HG03039 (cell line): ENCODE data around the gene HIPK4.
"Not testable (repeated sequence)": the region's sequence is repeated elsewhere in the genome, so short reads cannot be mapped to it uniquely, and the experiment has no call there.

Experiments used
- ATAC-seq: cut with Tn5 transposase; IDR thresholded peaks from one replicate; pipeline ENCODE4 v1.9.1; 2021; ENCODE audit warnings: mild to moderate bottlenecking, moderate library complexity; ENCODE audit not compliant: unreplicated experiment

Gene HIPK4, protein sequence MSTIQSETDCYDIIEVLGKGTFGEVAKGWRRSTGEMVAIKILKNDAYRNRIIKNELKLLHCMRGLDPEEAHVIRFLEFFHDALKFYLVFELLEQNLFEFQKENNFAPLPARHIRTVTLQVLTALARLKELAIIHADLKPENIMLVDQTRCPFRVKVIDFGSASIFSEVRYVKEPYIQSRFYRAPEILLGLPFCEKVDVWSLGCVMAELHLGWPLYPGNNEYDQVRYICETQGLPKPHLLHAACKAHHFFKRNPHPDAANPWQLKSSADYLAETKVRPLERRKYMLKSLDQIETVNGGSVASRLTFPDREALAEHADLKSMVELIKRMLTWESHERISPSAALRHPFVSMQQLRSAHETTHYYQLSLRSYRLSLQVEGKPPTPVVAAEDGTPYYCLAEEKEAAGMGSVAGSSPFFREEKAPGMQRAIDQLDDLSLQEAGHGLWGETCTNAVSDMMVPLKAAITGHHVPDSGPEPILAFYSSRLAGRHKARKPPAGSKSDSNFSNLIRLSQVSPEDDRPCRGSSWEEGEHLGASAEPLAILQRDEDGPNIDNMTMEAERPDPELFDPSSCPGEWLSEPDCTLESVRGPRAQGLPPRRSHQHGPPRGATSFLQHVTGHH

DNA sequence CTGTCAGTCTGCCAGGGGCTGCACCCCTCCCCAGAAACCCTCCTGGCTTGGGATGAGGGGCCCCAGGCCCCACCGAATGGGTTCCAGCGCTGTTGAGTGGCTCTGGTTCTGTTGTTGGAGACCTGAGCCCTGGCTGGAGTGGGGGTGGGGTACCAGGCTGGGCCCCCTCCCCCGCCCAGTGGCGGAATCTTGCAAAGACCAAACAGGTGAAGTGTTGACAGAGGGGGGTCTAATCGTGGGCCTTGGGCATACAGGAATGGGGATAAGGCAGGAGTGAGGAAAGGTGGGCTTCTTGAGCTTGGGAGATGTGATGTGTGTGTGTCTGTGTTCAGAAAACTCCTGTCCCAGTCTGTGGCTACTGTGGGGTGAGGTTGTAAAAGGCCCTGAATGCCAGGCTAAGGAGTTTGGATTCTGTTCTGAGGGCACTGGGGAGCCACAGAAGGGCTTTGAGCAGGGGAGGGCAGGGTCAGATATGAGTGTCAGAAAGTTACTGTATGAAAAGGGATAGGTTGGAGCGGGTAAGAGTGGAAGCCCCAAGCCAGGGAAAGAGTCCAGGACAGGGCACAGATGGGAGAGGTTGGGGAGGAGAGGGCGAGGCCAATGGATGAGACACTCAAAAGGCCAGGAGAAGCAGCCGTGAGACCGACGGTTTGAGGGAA, at the start of gene HIPK4:
TSS of gene HIPK4 (minus strand) at position 98 of the 659 bp plus-strand sequence. CDS start 279 bp downstream, outside the sequence.
- ATAC-seq = no peak

DNA sequence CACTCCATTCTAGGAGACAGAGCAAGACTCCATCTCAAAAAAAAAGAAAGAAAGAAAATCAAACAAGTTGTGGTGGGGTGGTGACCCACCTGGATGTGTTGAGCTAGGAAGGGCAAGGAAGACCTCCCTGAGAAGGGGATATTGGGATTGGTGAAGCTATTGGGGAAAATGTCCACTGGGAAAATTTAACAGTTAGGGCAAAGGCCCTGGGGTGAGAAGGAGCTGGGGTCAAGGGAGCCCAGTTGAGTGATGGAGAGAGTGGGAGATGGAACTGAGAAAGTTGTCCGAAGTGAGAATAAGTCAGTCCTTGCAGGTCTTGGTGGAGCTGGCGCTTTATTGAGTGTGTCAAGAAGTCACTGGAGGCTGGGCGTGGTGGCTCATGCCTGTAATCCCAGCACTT, 48.3 kb upstream of the HIPK4 start:
- no peak for ATAC-seq

DNA sequence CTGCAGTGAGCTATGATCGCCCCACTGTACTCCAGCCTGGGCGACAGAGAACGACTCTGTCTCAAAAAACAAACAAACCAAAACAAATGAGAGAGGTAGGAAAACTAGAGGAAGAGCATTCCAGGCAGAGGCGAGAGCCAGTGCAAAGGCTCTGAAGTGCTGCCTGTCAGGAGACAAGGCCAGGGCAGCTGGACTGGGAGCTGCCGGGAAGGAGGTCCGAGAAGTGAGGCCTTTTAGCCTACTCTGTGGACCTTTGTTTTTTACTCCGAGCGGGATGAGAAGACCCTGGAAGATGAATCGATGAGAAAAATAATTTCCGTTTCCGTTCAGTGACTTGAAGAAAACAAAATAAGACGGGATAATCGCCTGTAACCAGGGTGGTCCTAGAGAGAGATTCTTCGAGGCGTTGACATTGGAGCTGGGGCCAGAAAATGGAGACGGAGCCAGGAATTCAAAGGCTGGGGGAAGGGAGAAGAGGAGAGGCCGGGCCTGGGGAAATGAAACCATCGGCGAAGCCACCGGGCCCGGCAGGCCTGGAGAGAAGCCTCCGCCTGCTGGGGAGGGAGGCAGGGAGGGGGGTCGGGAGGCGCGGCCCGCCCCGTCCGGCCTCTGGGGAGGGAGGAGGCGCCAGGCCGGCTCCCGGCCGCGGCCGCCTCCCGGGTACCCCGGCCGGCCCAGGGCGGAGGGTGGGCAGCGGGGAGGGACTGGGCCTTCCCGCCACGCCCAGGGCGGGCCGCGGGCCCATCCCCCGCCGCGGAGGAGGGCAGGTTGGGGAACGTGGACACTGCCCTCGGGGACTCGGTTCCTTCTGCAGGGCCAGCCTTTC, 43.6 kb upstream of the HIPK4 start:
- ATAC-seq = no peak

DNA sequence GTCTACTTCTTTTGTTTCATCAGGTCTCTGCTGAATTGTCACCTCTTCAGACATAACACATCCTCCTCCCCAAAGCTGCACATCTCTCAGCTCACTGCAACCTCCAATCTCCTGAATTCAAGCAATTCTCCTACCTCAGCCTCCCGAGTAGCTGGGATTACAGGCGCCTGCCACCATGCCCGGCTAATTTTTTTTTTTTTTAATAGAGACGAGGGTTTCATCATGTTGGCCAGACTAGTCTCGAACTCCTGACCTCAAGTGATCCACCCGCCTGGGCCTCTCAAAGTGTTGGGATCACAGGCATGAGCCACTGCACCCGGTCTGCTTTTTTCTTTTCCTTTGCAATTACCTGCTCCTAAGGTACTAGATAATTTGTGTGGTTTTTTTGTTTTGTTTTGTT, 42.8 kb upstream of the HIPK4 start:
- not testable (repeated sequence) for ATAC-seq

DNA sequence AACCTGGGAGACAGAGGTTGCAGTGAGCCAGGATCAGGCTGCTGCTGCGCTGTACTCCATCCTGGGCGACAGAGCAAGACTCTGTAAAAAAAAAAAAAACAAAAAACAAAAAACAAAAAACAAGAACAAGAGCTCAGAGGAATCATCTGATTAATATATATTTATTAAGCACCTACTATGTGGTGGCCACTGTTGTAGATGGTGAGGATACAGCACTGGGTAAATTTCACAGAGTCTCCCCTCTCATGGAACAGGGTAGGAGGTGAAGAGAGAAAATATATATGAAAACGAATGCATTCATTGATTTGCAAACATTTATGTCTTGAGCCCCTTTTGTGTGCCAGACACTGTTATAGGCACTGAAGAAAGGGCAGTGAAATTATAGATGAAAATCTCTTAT, 41.7 kb upstream of the HIPK4 start:
- no peak for ATAC-seq

DNA sequence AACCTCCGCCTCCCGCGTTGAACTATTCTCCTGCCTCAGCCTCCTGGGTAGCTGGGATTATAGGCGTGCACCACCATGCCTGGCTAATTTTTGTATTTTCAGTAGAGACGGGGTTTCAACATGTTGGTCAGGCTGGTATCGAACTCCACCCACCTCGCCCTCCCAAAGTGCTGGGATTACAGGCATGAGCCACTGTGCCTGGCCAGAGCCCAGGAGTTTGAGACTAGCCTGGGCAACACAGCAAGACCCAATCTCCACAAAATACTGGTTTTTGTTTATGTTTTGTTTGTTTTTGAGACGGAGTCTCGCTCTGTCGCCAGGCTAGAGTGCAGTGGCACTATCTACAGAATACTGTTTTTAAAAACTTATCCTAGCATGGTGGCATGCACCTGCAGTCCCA, 40.3 kb upstream of the HIPK4 start:
- not testable (repeated sequence) for ATAC-seq

DNA sequence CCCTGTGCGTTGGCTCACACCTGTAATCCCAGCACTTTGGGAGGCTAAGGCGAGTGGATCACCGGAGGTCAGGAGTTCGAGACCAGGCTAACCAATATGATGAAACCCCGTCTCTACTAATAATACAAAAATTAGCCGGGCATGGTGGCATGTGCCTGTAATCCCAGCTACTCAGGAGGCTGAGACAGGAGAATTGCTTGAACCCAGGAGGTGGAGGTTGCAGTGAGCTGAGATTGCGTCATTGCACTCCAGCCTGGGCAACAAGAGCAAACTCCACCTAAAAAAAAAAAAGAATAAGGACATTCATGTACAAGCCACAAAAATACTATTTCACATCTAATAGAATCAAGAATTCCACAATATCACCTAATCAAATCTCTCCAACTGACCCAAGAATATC, 38.2 kb upstream of the HIPK4 start:
- not testable (repeated sequence) for ATAC-seq

DNA sequence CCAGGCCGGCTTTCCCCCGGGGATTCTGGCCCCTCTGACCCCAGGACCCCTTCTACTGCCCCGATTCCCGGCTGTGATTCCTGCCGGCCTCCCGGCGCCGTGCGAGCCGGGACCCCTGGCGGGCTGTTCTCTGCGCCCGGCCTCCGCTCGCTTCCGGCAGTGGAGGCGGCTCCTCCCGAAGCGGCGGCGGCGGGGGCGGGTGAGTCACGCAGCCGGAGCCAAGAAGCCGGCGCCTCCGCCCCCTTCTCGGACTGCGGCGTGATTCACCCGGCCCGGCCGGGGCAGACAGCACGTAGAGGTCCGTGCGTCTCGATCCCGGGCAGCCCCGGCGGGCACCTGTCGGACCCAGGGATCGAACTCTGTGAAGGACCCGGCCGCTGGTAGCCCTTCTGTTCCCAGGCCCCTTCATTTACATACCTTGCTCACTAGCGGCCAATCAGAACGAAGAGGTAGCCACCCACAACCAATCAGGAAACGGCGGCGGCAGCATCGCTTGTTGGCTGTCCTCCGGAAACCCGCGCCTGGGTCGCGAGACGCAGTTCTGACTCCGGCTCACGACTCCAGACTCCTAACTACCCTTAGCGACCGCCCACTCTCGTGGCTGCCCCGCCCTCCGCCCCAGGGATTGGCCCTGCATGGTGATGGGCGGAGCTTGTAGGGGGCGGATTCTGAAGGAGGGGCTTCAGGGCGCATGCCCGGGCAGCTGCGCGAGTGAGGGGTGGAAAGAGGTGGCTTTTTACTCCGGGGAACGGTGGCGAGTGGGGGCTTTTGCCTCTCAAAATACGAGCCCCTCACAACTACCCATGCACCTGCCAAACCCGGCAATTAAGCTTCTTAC, 35.7 kb upstream of the HIPK4 start, which contains the start of gene SERTAD1:
TSS of gene SERTAD1 (minus strand) at position 543 of the 838 bp plus-strand sequence. CDS start 2,446 bp downstream, outside the sequence.
- ATAC-seq = peak; percentile 85

DNA sequence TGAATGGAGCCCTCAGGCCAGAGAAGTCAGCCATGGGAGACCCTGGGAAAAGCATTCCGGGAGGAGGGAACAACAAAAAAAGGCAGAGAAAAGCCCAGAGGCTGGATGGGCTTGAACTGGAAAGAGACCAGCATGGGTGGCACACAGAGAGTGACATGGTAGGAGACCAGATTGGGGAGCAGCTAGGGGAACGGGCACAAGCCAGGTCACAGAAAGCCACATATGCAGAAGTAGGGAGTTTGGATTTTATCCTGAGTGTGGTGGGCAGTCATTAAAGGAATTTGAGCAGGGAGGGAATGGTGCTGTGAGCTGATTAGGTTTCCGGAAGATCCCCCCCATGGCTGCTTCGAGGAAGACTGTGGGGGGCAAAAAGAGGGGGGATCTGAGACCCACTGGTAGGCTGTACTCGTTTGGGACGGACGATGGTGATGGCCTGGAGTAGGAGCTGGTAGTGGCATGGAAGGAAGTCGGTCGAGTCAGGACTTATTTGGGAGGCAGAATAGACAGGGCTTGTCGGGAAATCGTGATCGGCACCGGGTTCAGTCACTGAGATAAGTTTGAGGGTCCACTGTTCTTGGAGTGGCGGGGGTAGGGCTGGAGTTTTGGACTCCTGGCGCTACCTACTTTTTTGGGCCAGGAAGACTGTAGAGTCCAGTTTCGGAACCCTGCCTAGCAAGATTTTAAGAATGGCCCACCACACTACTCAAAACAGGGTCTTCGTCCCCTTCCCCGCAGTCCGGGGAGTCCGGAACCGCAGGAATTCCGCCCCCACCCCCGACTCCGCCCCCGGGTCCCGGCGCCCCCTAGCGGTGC, 34.9 kb upstream of the HIPK4 start:
- ATAC-seq = no peak

DNA sequence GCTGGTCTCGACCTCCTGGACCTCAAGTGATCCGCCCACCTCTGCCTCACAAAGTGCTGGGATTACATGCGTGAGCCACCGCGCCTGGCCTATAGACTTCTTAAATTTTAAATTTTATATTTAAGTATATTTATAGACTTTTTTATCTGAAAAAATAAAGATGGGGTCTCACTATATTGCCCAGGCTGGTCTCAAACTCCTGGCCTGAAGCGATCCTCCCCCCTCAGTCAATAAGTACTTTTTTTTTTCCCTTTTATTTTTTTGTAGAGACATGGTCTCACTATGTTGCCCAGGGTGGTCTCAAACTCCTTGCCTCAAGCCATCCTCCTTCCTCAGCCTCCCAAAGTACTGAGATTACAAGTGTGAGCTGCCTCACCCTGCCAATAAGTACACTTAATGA, 34.0 kb upstream of the HIPK4 start:
- ATAC-seq = no peak

DNA sequence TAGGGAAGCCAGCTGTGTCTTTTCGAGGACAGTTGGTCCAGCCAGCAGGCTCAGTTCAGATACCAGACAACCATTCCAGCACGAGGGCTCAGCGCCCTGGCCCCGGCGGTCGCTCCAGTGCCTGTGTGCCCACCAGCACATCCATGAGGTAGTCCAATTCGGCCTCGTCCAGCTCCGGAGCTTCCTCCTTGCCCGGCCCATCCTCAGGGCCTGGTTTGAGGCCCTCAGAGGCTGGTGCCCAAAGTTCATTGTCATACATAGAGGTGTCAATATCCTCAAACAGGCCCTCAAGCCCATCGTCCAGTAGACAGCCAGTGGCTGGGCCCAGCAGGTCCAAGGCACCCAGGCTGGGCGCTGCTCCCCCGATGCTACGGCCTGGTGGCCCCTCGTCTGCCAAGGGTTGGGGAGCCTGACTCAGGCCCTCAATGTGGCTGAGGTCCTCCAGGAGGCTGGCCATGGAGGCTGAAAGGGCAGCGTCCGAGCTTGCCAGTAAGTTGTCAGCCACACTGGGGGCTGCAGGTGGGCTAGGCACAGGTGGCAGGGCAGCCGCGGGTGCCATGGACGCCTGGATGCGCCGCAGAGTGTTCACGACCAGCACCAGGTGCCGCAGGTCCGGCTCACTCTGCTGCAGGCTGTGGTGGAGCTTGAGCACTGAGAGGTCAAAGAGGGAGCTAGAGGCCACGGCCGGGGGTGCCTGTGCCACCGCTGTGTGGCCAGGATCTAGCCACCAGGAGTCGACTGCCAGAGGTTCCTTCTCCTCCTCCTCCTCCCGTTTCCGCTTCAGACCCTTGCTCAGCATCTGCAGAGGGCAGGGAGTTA, 33.0 kb upstream of the HIPK4 start:
- no peak for ATAC-seq

DNA sequence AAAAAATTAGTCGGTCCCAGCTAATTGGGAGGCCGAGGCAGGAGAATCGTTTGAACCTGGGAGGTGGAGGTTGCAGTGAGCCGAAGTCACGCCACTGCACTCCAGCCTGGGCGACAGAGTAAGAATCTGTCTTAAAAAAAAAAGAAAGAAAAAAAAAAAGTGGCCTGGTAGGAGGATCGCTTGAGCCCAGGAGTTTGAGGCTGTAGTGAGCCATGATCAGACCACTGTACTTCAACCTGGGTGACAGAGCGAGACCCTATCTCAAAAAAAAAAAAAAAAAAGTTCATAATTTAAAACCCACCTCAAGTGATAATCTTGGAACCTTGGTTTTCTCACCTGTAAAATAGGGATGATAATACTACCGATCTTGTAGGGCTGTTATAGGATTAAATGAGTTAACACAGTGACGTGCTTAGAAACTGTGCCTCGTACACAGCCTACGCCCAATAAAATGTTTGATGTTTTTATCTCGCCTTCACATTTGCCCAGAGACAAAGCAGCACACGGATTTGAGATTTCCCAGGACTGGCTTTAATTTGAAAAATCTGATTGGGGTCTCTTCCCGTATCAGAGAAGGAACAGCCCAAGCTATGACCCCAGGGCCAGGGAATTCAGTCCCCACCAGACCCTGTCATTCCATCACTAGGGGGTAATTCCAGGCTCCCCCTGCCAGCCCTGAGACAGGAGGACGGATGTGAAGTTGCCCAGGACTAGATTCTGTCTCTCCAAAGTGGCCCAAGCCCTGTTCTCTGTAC, 32.2 kb upstream of the HIPK4 start:
- ATAC-seq = no peak

DNA sequence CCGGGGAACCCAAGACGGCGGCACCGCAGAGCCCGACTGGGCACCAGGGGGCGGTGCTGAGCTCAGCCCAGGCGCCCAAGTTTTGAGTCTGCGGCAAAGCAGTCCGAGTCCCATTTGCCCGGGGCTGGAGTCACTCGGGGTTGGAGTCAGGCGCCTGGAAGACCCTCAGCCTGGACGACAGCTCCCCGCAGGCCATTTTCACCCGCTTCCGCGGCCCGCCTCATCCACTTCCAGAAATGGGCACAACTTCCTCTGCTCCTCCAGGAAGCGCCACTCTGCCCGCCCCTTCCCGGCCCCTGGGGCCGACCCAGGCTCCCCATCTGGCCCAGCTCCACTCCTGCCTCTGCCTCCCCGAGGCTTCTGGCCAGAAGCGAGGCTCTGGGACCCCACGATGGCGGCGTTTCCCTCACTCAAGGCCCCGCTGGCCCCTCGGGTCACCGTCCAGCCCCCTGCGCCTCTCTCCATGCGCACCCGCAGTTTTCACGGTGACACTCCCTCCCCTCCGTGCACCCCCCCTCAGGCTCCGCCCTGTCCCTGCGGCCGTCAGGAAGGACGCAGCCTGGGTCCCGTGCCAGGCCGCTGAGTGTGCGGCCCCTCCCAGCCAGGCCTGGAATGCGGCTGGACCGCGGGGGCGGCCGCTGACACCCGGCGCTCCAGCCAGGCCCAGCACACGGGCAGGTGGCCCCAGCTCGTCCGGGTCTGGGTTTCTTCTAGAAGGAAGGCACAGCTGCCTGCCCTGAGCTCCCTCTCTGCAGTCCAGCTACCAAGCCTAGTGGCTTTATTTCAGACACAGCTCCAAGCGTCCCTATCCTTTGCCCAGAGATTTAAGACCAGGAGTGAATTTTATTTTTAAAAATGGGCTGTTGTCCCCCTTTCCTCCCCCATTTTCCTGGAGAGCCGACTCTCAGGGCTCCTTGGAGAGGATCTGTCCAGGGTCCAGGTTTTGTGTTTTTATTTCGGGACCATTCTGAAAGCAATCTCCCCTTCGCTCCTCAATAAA, 31.1 kb upstream of the HIPK4 start:
- no peak for ATAC-seq

DNA sequence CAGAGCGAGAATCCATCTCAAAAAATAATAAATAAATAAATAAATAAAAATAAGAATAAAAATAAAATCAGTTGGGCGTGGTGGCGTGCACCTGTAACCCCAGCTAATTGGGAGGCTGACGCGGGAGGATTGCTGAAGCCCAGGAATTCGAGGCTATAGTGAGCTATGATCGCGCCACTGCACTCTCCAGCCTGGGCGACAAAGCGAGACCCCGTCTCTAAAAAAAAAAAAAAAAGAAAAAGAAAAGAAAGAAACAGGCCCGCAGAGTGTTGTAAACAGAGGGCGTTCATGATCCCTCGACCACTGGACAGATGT, 30.4 kb upstream of the HIPK4 start:
- ATAC-seq = no peak

DNA sequence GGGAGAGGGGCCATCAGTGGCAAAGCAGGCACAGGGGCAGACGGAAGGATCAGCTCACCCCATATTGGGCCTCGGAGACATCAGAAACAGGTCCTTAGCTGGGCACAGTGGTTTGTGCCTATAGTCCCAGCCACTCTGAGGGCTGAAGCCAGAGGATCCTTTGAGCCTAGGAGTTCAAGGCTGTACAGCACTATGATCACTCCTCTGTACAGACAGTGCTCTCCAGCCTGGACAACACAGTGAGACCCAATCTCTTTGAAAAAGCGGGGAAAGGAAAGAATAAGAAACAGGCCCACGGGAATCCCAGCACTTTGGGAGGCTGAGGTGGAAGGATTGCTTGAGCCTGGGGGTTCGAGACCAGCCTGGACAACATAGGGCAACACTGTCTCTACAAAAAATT, 29.8 kb upstream of the HIPK4 start:
- ATAC-seq = no peak

DNA sequence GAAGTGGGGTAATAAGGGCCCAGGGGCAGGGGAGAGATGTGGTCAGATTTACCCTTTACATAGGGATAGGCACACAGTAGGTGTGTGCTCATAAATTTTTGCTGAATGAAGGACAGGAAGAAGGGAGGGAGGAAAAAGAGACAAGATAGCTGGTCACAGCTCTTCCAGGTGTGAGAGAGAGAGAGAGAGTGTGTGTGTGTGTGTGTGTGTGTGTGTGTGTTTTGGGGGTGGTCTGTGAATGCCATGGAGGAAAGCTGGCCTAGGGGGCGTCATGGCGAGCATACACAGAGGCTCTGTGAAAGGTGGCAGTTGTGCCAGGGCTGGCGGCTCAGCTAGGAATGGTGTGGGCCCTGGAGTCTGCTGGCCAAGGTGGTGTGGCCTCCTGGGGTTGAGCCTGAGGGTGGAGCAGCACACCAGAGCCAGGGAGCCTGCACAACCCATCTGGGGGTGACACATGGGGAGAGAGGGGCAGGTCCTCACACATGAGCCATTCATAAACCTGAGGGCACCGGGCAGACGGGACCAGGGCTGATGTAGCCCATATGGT, 29.2 kb upstream of the HIPK4 start:
- ATAC-seq = no peak
